ENCODE results near the gene MAP3K13. TPM values are rescaled to one million over a fixed set of nuclear protein-coding genes. Genes with fewer than 3 reads are reported as not detected.
A peak's percentile ranks its signal among the peaks of the same experiment; 100 is the strongest.

MAP3K13 gene
- total RNA-seq, 1 donor from 2014 or later, result 26.9 TPM

DNA sequence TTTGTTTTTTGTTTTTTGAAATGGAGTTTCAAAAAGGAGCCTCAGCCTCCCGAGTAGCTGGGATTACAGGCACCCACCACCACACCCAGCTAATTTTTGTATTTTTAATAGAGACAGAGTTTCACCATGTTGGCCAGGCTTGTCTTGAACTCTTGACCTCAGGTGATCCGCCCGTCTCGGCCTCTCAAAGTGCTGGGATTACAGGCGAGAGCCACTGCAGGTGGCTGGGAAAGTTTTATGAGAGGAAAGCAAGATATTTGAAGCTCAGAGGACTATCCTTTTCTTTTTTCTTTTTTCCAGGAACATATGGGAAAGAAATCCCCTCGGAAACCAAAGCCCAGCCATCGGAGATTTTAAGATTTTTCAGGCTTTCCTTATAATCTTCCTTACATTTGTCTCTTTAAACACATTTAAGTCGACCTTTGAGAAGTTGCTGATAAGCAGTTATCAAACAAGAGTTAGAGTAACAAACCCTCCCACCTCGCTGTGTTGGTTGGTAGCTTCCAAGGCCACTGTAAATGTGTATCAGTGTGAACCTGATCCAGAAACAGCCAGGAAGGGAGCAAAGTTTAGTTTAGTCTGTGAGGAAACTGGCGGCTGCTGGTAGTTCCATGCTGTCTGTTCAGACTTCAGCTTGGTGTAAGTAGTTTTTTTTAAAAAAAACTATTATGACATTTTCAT is 34.5 kb upstream of the MAP3K13 start:
- no peak overlapping the region for H3K27ac Mint-ChIP-seq (ENCODE audit: unreplicated experiment)
- H3K4me1 Mint-ChIP-seq (ENCODE audit: unreplicated experiment), result peaks cover 11% of the 10 kb centered on the region
- H3K27me3 Mint-ChIP-seq (ENCODE audit: unreplicated experiment), result no peaks in the 10 kb centered on the region
- no peaks in the 10 kb centered on the region for H3K9me3 Mint-ChIP-seq (ENCODE audit: unreplicated experiment)
- no peak overlapping the region for H3K4me3 Mint-ChIP-seq (ENCODE audit: unreplicated experiment)
- DNase-seq (ENCODE audit: extremely low spot score, unreplicated experiment), result no peak
- H3K36me3 Mint-ChIP-seq (ENCODE audit: unreplicated experiment), result no peaks in the 10 kb centered on the region
- TF ChIP-seq, protein P1, sequence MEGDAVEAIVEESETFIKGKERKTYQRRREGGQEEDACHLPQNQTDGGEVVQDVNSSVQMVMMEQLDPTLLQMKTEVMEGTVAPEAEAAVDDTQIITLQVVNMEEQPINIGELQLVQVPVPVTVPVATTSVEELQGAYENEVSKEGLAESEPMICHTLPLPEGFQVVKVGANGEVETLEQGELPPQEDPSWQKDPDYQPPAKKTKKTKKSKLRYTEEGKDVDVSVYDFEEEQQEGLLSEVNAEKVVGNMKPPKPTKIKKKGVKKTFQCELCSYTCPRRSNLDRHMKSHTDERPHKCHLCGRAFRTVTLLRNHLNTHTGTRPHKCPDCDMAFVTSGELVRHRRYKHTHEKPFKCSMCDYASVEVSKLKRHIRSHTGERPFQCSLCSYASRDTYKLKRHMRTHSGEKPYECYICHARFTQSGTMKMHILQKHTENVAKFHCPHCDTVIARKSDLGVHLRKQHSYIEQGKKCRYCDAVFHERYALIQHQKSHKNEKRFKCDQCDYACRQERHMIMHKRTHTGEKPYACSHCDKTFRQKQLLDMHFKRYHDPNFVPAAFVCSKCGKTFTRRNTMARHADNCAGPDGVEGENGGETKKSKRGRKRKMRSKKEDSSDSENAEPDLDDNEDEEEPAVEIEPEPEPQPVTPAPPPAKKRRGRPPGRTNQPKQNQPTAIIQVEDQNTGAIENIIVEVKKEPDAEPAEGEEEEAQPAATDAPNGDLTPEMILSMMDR (IDR thresholded peaks at IDR 0.05), result no peak

DNA sequence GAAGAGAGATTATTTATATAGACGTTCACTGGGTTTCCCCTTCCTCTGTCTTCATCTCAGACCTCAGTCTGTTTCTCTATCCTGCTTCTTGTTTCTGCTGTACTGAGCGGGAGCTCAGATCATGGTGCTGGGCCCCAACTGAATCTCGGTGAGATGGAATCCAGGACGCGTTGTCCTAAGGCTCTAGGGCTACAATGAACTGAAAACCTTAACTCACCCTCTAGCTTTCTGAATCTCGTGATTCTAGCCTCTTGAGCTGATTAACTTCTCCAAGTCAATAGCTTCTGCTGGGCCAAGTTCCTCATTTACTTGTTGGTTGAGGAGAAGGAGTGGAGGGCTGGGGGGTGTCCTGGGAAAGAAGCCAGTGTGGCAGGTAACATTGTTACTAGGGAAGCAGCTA is 32.7 kb upstream of the MAP3K13 start:
- DNase-seq (ENCODE audit: extremely low spot score, unreplicated experiment), result no peak

GRCh38 chr3:185330644-185331043 is 32.3 kb upstream of the MAP3K13 start:
- H3K4me3 Mint-ChIP-seq (ENCODE audit: unreplicated experiment), result no peak overlapping the region
- H3K27ac Mint-ChIP-seq (ENCODE audit: unreplicated experiment), result no peak overlapping the region
- peaks cover 11% of the 10 kb centered on the region for H3K4me1 Mint-ChIP-seq (ENCODE audit: unreplicated experiment)
- TF ChIP-seq, protein P1 (IDR thresholded peaks at IDR 0.05), result no peak
- H3K27me3 Mint-ChIP-seq (ENCODE audit: unreplicated experiment), result no peaks in the 10 kb centered on the region
- no peaks in the 10 kb centered on the region for H3K9me3 Mint-ChIP-seq (ENCODE audit: unreplicated experiment)
- H3K36me3 Mint-ChIP-seq (ENCODE audit: unreplicated experiment), result no peaks in the 10 kb centered on the region
- DNase-seq (ENCODE audit: extremely low spot score, unreplicated experiment), result no peak

More for the DNA sequence above, 32.7 kb upstream of the MAP3K13 start:
- Mint-ChIP-seq H3K27me3 (ENCODE audit: unreplicated experiment) (no peaks in the 10 kb centered on the region), H3K27ac (ENCODE audit: unreplicated experiment) (no peak overlapping the region), H3K9me3 (ENCODE audit: unreplicated experiment) (no peaks in the 10 kb centered on the region), H3K36me3 (ENCODE audit: unreplicated experiment) (no peaks in the 10 kb centered on the region), H3K4me3 (ENCODE audit: unreplicated experiment) (no peak overlapping the region), H3K4me1 (ENCODE audit: unreplicated experiment) (peaks cover 11% of the 10 kb centered on the region)
- TF ChIP-seq, protein P1 (IDR thresholded peaks at IDR 0.05), result no peak

GRCh38 chr3:185332026-185332735 is 30.8 kb upstream of the MAP3K13 start:
- Mint-ChIP-seq H3K27ac (ENCODE audit: unreplicated experiment) (peak overlapping the region; percentile 75), H3K4me1 (ENCODE audit: unreplicated experiment) (peaks cover 15% of the 10 kb centered on the region), H3K27me3 (ENCODE audit: unreplicated experiment) (no peaks in the 10 kb centered on the region), H3K4me3 (ENCODE audit: unreplicated experiment) (peak overlapping the region; percentile 14), H3K36me3 (ENCODE audit: unreplicated experiment) (no peaks in the 10 kb centered on the region), H3K9me3 (ENCODE audit: unreplicated experiment) (no peaks in the 10 kb centered on the region)
- DNase-seq (ENCODE audit: extremely low spot score, unreplicated experiment), result no peak
- TF ChIP-seq, protein P1 (IDR thresholded peaks at IDR 0.05), result no peak

- DNase-seq (ENCODE audit: extremely low spot score, unreplicated experiment), result no peak
Observed at GRCh38 chr3:185335799-185336198, 27.1 kb upstream of the MAP3K13 start.

More at GRCh38 chr3:185335799-185336198, 27.1 kb upstream of the MAP3K13 start:
- TF ChIP-seq, protein P1 (IDR thresholded peaks at IDR 0.05), result no peak
- H3K36me3 Mint-ChIP-seq (ENCODE audit: unreplicated experiment), result no peaks in the 10 kb centered on the region
- no peaks in the 10 kb centered on the region for H3K9me3 Mint-ChIP-seq (ENCODE audit: unreplicated experiment)
- peaks cover 15% of the 10 kb centered on the region for H3K4me1 Mint-ChIP-seq (ENCODE audit: unreplicated experiment)
- H3K4me3 Mint-ChIP-seq (ENCODE audit: unreplicated experiment), result no peak overlapping the region
- H3K27ac Mint-ChIP-seq (ENCODE audit: unreplicated experiment), result no peak overlapping the region
- no peaks in the 10 kb centered on the region for H3K27me3 Mint-ChIP-seq (ENCODE audit: unreplicated experiment)
